ENCODE results near the gene YBEY.

Gene YBEY

GRCh38 chr21:46324390-46325072 lies 38.4 kb downstream of the YBEY start (continued):
- TF ChIP-seq ZNF449 (tag by site-specific recombination; IDR thresholded peaks at IDR 0.05) (peak; percentile 21; the same call in 1 of the 2 replicates), ELK4 (IDR thresholded peaks at IDR 0.05; ENCODE audit: borderline replicate concordance, low read depth, low read length) (no peak), ZNF585B (tag by site-specific recombination; IDR thresholded peaks at IDR 0.05) (no peak; the same call in 1 of the 2 replicates), TCF7L2 (IDR thresholded peaks at IDR 0.05; ENCODE audit: borderline replicate concordance, low read depth, low read length) (no peak), ZNF707 (tag by site-specific recombination; IDR thresholded peaks at IDR 0.05) (no peak), ZNF404 (tag by site-specific recombination; IDR thresholded peaks at IDR 0.05) (no peak), ZNF2 (tag by site-specific recombination; IDR thresholded peaks at IDR 0.05) (no peak; the same call in 1 of the 2 replicates), ZNF23 (tag by site-specific recombination; IDR thresholded peaks at IDR 0.05; ENCODE audit: borderline replicate concordance) (no peak), ZNF155 (tag by site-specific recombination; IDR thresholded peaks at IDR 0.05) (no peak), PRDM6 (tag by site-specific recombination; IDR thresholded peaks at IDR 0.05) (no peak), ZNF138 (tag by site-specific recombination; IDR thresholded peaks at IDR 0.05; ENCODE audit: borderline replicate concordance) (no peak), SP2 (tag by site-specific recombination; IDR thresholded peaks at IDR 0.05) (peak; percentile 33), ZNF600 (tag by site-specific recombination; IDR thresholded peaks at IDR 0.05) (no peak), ZNF341 (tag by site-specific recombination; IDR thresholded peaks at IDR 0.05; ENCODE audit: low read depth) (no peak; the same call in 1 of the 2 replicates), ZBTB8A (tag by site-specific recombination; IDR thresholded peaks at IDR 0.05) (peak; percentile 55), ZNF658 (tag by site-specific recombination; IDR thresholded peaks at IDR 0.05) (no peak; the same call in 1 of the 2 replicates), ZNF792 (tag by site-specific recombination; IDR thresholded peaks at IDR 0.05) (no peak), ZNF768 (tag by site-specific recombination; IDR thresholded peaks at IDR 0.05) (no peak), ZNF549 (tag by site-specific recombination; IDR thresholded peaks at IDR 0.05) (no peak), SP3 (tag by site-specific recombination; IDR thresholded peaks at IDR 0.05) (no peak; the same call in 1 of the 2 replicates), ZNF221 (tag by site-specific recombination; IDR thresholded peaks at IDR 0.05; ENCODE audit: borderline replicate concordance) (no peak), ZNF24 (tag by site-specific recombination; IDR thresholded peaks at IDR 0.05) (no peak), ZEB2 (tag by site-specific recombination; IDR thresholded peaks at IDR 0.05) (peak; percentile 88; the same call in 1 of the 2 replicates), GLI4 (tag by site-specific recombination; IDR thresholded peaks at IDR 0.05) (no peak), ZBTB21 (tag by site-specific recombination; IDR thresholded peaks at IDR 0.05) (no peak), ZNF830 (tag by site-specific recombination; IDR thresholded peaks at IDR 0.05; ENCODE audit: low read depth) (no peak), ZBTB7A (tag by site-specific recombination; IDR thresholded peaks at IDR 0.05; ENCODE audit: low read depth) (peak; percentile 78; the same call in 1 of the 2 replicates), ZSCAN18 (tag by site-specific recombination; IDR thresholded peaks at IDR 0.05) (no peak), HOXA7 (CRISPR knock-in tag; IDR thresholded peaks at IDR 0.05; ENCODE audit: borderline replicate concordance) (no peak), YY1 (tag by site-specific recombination; IDR thresholded peaks at IDR 0.05) (peak; percentile 56; the same call in 1 of the 2 replicates), ZBTB26 (tag by site-specific recombination; optimal IDR thresholded peaks at IDR 0.05) (no peak), ZBTB17 (tag by site-specific recombination; IDR thresholded peaks at IDR 0.05) (no peak), ZFP37 (tag by site-specific recombination; IDR thresholded peaks at IDR 0.05) (no peak), ZNF324 (tag by site-specific recombination; IDR thresholded peaks at IDR 0.05) (no peak; the same call in 1 of the 2 replicates)
